GM23338 (cell line): ENCODE data around the gene MED19. TPM values are rescaled to one million over a fixed set of nuclear protein-coding genes. Genes with fewer than 3 reads are reported as not detected.

Experiments
- ATAC-seq: fragments of 200-7000 bp; cut with Tn5 transposase; 3 replicates; pipeline ENCODE4 v1.9.1; 2020
- DNase-seq: peaks from one replicate; pipeline ENCODE4 v3.0.0-alpha.2; 2015; ENCODE audit warnings: low spot score
- H2AFZ ChIP-seq: fragments of 200-600 bp; sonication (generic); 2 replicates; pipeline ENCODE4 v1.8.0; 2016; ENCODE audit warnings: antibody characterized with exemption, mild to moderate bottlenecking, moderate library complexity
- H3F3A ChIP-seq: fragments of 200-600 bp; sonication (generic); replicated peaks from 2 replicates; pipeline ENCODE4 v1.8.0; 2017; ENCODE audit warnings: antibody characterized with exemption, mixed run types, low read depth
- H3K27ac ChIP-seq: fragments of 200-600 bp; sonication (generic); 2 replicates; pipeline ENCODE4 v1.6.1; 2016; ENCODE audit warnings: low read depth
- H3K27me3 ChIP-seq: fragments of 200-600 bp; sonication (generic); 2 replicates; pipeline ENCODE4 v1.8.0; 2016; ENCODE audit warnings: mild to moderate bottlenecking, mixed run types, moderate library complexity; ENCODE audit not compliant: insufficient read depth
- H3K36me3 ChIP-seq: fragments of 200-600 bp; sonication (generic); 2 replicates; pipeline ENCODE4 v1.8.0; 2016; ENCODE audit warnings: mild to moderate bottlenecking; ENCODE audit not compliant: insufficient read depth
- H3K4me1 ChIP-seq: fragments of 200-600 bp; sonication (generic); 2 replicates; pipeline ENCODE4 v1.8.0; 2016; ENCODE audit warnings: mild to moderate bottlenecking, moderate library complexity; ENCODE audit not compliant: insufficient read depth
- H3K4me2 ChIP-seq: fragments of 200-600 bp; sonication (generic); 2 replicates; pipeline ENCODE4 v1.7.1; 2017; ENCODE audit warnings: mixed run types
- H3K4me3 ChIP-seq: fragments of 200-600 bp; sonication (generic); 2 replicates; pipeline ENCODE4 v1.6.1; 2016; ENCODE audit warnings: mixed run types
- H3K79me2 ChIP-seq: fragments of 200-600 bp; sonication (generic); replicated peaks from 2 replicates; pipeline ENCODE4 v1.8.0; 2017; ENCODE audit warnings: mild to moderate bottlenecking; ENCODE audit not compliant: insufficient read depth
- H3K9me2 ChIP-seq: fragments of 200-600 bp; sonication (generic); 2 replicates; pipeline ENCODE4 v1.8.0; 2017; ENCODE audit not compliant: insufficient read depth
- H4K20me1 ChIP-seq: fragments of 200-600 bp; sonication (generic); replicated peaks from 2 replicates; pipeline ENCODE4 v1.8.0; 2017; ENCODE audit warnings: mild to moderate bottlenecking; ENCODE audit not compliant: insufficient read depth
- H3K27ac Mint-ChIP-seq: 2 replicates; pipeline ENCODE4 v1.8.0; 2020; ENCODE audit warnings: inconsistent platforms, mild to moderate bottlenecking, moderate library complexity, mixed read lengths
- H3K27me3 Mint-ChIP-seq: 3 replicates; pipeline ENCODE4 v1.8.0; 2022; ENCODE audit warnings: low read depth, mild to moderate bottlenecking, moderate library complexity, mixed read lengths, inconsistent platforms; ENCODE audit not compliant: insufficient read depth, poor library complexity
- H3K36me3 Mint-ChIP-seq: 3 replicates; pipeline ENCODE4 v1.8.0; 2021; ENCODE audit warnings: low read depth, mild to moderate bottlenecking, inconsistent platforms, moderate library complexity, mixed read lengths
- H3K4me1 Mint-ChIP-seq: 3 replicates; pipeline ENCODE4 v1.8.0; 2020; ENCODE audit warnings: mild to moderate bottlenecking, inconsistent platforms, mixed read lengths
- H3K4me3 Mint-ChIP-seq: 3 replicates; pipeline ENCODE4 v1.8.0; 2021; ENCODE audit warnings: moderate library complexity, mild to moderate bottlenecking, inconsistent platforms, mixed read lengths
- H3K9me3 Mint-ChIP-seq: 3 replicates; pipeline ENCODE4 v1.8.0; 2020; ENCODE audit warnings: moderate library complexity, mild to moderate bottlenecking, inconsistent platforms, mixed read lengths
- CREB1 ChIP-seq: fragments of 250-450 bp; sonication (Bioruptor Pico); IDR thresholded peaks from 2 replicates; pipeline ENCODE4 v1.5.0; 2020; ENCODE audit warnings: low read depth, mild to moderate bottlenecking, moderate library complexity
- JUNB ChIP-seq: IDR thresholded peaks from one replicate; pipeline ENCODE4 v1.6.1; 2016; ENCODE audit warnings: antibody characterized with exemption; ENCODE audit not compliant: unreplicated experiment
- polyA plus RNA-seq: library from polyadenylated mRNA; unstranded; fragments of >200 nt; fragmentation: Nextera tagmentation; extraction: Ambion mirVana; gene quantifications from 2 replicates; pipeline ENCODE4 v1.2.1, GENCODE V29; 2016
- total RNA-seq: library from RNA; depleted of rRNA; stranded (reverse); fragments of >200 nt; shearing (Covaris generic); gene quantifications from 2 replicates; pipeline ENCODE4 v1.2.3, GENCODE V29; 2014
- TF ChIP-seq, protein P1 (sequence below): IDR thresholded peaks from one replicate; pipeline ENCODE4 v1.6.1; 2018; ENCODE audit warnings: antibody characterized with exemption; ENCODE audit not compliant: unreplicated experiment
- TF ChIP-seq, protein P2 (sequence below): IDR thresholded peaks from 2 replicates; pipeline ENCODE4 v1.6.1; 2016; ENCODE audit warnings: antibody characterized with exemption
- TF ChIP-seq, protein P3 (sequence below), 2 experiments: fragments of 200-600 bp in 1 of 2; sonication (generic) in 1 of 2; conservative IDR thresholded peaks; 2 replicates each; pipeline versions ENCODE4 v1.5.1 to v1.6.1; 2016 to 2017; ENCODE audit warnings: antibody characterized with exemption in 2 of 2, low read depth in 2 of 2, mild to moderate bottlenecking in 2 of 2, moderate library complexity in 1 of 2

MED19 gene
- total and polyA plus RNA-seq, 2 experiments from 2014 or later: 17.7 to 64.9 TPM

DNA sequence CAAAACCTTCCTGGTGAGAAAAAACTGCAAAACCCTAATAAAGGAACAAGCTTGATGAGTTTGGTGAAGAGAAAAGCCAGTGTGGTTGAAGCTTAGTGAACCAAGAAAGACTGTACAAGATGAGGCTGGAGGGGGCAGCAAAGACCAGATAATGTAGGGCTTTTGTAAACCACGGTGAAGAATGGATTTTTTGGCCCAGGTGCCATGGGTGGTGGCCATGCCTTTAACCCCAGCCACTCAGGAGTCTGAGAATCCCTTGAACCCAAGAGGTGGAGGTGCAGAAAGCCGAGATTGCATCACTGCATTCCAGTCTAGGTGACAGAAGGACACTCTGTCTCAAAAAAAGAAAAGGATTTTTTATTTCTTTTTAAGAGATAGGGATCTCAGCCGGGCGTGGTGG is 49.1 kb downstream of the MED19 start:
- no peak overlapping the region for H3K27ac Mint-ChIP-seq
- DNase-seq: peak; percentile 61
- H3K4me1 Mint-ChIP-seq: peaks cover 3% of the 10 kb centered on the region; the same call in 2 of the 3 replicates

DNA sequence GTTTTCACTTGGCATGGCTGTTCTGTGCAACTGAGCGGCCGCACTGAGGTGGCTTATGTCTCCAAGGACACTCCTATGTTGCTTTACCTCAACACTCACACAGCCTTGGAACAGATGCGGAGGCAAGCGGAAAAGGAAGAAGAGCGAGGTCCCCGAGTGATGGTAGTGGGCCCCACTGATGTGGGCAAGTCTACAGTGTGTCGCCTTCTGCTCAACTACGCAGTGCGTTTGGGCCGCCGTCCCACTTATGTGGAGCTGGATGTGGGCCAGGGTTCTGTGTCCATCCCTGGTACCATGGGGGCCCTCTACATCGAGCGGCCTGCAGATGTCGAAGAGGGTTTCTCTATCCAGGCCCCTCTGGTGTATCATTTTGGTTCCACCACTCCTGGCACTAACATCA is 52.3 kb downstream of the MED19 start:
- H3K9me2 ChIP-seq: no peaks in the 10 kb centered on the region
- H3K36me3 Mint-ChIP-seq: peaks cover 31% of the 10 kb centered on the region
- H4K20me1 ChIP-seq: 0 out of 2 replicates have a peak, but pooled peaks cover 4% of the 10 kb centered on the region
- no peak overlapping the region for H3K4me2 ChIP-seq
- H3K27ac Mint-ChIP-seq: no peak overlapping the region
- H3K4me1 Mint-ChIP-seq: peaks cover 7% of the 10 kb centered on the region
- H3K4me3 ChIP-seq: no peak overlapping the region
- TF ChIP-seq, protein P1, sequence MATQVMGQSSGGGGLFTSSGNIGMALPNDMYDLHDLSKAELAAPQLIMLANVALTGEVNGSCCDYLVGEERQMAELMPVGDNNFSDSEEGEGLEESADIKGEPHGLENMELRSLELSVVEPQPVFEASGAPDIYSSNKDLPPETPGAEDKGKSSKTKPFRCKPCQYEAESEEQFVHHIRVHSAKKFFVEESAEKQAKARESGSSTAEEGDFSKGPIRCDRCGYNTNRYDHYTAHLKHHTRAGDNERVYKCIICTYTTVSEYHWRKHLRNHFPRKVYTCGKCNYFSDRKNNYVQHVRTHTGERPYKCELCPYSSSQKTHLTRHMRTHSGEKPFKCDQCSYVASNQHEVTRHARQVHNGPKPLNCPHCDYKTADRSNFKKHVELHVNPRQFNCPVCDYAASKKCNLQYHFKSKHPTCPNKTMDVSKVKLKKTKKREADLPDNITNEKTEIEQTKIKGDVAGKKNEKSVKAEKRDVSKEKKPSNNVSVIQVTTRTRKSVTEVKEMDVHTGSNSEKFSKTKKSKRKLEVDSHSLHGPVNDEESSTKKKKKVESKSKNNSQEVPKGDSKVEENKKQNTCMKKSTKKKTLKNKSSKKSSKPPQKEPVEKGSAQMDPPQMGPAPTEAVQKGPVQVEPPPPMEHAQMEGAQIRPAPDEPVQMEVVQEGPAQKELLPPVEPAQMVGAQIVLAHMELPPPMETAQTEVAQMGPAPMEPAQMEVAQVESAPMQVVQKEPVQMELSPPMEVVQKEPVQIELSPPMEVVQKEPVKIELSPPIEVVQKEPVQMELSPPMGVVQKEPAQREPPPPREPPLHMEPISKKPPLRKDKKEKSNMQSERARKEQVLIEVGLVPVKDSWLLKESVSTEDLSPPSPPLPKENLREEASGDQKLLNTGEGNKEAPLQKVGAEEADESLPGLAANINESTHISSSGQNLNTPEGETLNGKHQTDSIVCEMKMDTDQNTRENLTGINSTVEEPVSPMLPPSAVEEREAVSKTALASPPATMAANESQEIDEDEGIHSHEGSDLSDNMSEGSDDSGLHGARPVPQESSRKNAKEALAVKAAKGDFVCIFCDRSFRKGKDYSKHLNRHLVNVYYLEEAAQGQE: no peak
- TF ChIP-seq, protein P2, sequence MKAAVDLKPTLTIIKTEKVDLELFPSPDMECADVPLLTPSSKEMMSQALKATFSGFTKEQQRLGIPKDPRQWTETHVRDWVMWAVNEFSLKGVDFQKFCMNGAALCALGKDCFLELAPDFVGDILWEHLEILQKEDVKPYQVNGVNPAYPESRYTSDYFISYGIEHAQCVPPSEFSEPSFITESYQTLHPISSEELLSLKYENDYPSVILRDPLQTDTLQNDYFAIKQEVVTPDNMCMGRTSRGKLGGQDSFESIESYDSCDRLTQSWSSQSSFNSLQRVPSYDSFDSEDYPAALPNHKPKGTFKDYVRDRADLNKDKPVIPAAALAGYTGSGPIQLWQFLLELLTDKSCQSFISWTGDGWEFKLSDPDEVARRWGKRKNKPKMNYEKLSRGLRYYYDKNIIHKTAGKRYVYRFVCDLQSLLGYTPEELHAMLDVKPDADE: no peak
- TF ChIP-seq, protein P3, sequence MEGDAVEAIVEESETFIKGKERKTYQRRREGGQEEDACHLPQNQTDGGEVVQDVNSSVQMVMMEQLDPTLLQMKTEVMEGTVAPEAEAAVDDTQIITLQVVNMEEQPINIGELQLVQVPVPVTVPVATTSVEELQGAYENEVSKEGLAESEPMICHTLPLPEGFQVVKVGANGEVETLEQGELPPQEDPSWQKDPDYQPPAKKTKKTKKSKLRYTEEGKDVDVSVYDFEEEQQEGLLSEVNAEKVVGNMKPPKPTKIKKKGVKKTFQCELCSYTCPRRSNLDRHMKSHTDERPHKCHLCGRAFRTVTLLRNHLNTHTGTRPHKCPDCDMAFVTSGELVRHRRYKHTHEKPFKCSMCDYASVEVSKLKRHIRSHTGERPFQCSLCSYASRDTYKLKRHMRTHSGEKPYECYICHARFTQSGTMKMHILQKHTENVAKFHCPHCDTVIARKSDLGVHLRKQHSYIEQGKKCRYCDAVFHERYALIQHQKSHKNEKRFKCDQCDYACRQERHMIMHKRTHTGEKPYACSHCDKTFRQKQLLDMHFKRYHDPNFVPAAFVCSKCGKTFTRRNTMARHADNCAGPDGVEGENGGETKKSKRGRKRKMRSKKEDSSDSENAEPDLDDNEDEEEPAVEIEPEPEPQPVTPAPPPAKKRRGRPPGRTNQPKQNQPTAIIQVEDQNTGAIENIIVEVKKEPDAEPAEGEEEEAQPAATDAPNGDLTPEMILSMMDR (conservative IDR thresholded peaks at IDR 0.05; ENCODE audit: low read depth in 2 of 2): no peak
- H3K9me3 Mint-ChIP-seq: no peaks in the 10 kb centered on the region
- H2AFZ ChIP-seq: no peak overlapping the region
- no peaks in the 10 kb centered on the region for H3K4me1 ChIP-seq
- H3K27me3 Mint-ChIP-seq: peaks cover 8% of the 10 kb centered on the region
- H3K27ac ChIP-seq: no peak overlapping the region
- DNase-seq (no peak), ATAC-seq (no peak)
- H3K4me3 Mint-ChIP-seq: no peak overlapping the region
- peaks cover 9% of the 10 kb centered on the region for H3K27me3 ChIP-seq
- H3K36me3 ChIP-seq: peaks cover 18% of the 10 kb centered on the region
- peaks cover 19% of the 10 kb centered on the region for H3K79me2 ChIP-seq
- H3F3A ChIP-seq: peaks cover 3% of the 10 kb centered on the region; the same call in 1 of the 2 replicates

More for the DNA sequence above, 49.1 kb downstream of the MED19 start:
- Histone ChIP-seq H3K4me2 (no peak overlapping the region), H3K9me2 (no peaks in the 10 kb centered on the region), H3K4me3 (no peak overlapping the region), H3F3A (peaks cover 3% of the 10 kb centered on the region; the same call in 1 of the 2 replicates), H3K27ac (no peak overlapping the region), H2AFZ (no peak overlapping the region), H3K27me3 (no peaks in the 10 kb centered on the region), H3K79me2 (peaks cover 16% of the 10 kb centered on the region), H3K36me3 (peaks cover 18% of the 10 kb centered on the region), H3K4me1 (no peaks in the 10 kb centered on the region), H4K20me1 (0 out of 2 replicates have a peak, but pooled peaks cover 4% of the 10 kb centered on the region)
- peaks cover 12% of the 10 kb centered on the region for H3K27me3 Mint-ChIP-seq
- peaks cover 2% of the 10 kb centered on the region; the same call in 2 of the 3 replicates for H3K9me3 Mint-ChIP-seq
- no peak for ATAC-seq
- TF ChIP-seq CREB1 (CRISPR knock-in tag) (no peak), JUNB (no peak)
- TF ChIP-seq, protein P3 (conservative IDR thresholded peaks at IDR 0.05; ENCODE audit: low read depth in 2 of 2): peak; percentile 25 to 56; a peak in 3 of 4 replicates
- no peak overlapping the region for H3K4me3 Mint-ChIP-seq
- peaks cover 31% of the 10 kb centered on the region for H3K36me3 Mint-ChIP-seq
